Left lung (tissue), 10 donors: ENCODE measurements around the gene PIM3. TPM values are rescaled to one million over a fixed set of nuclear protein-coding genes. Genes with fewer than 3 reads are reported as not detected.
"Not testable (repeated sequence)": the region's sequence is repeated elsewhere in the genome, so short reads cannot be mapped to it uniquely, and the experiment has no call there.

Experiments
- ATAC-seq: fragments of 200-7000 bp; cut with Tn5 transposase; one replicate; pipeline ENCODE4 v1.9.1; 2020; ENCODE audit warnings: moderate library complexity
- DNase-seq, 4 donors: peaks; one replicate each; pipeline ENCODE4 v3.0.0-alpha.2; 2013 to 2020
- H3K27ac ChIP-seq, 2 donors: fragments of 200-600 bp; sonication (generic) in 1 of 2; one replicate each; pipeline versions ENCODE4 v1.5.0 to v1.8.0; 2020 to 2021
- H3K27me3 ChIP-seq, 2 donors: fragments of 200-600 bp; sonication (generic) in 1 of 2; one replicate each; pipeline versions ENCODE4 v1.5.0 to v1.8.0; 2020 to 2021
- H3K36me3 ChIP-seq, 2 donors: fragments of 200-600 bp; sonication (generic) in 1 of 2; one replicate each; pipeline versions ENCODE4 v1.5.0 to v1.8.0; 2020 to 2021
- H3K4me1 ChIP-seq, 2 donors: fragments of 200-600 bp; one replicate each; pipeline ENCODE4 v1.8.0; 2021
- H3K4me3 ChIP-seq, 2 donors: fragments of 200-600 bp; sonication (generic) in 1 of 2; one replicate each; pipeline versions ENCODE4 v1.5.0 to v1.8.0; 2020 to 2021; ENCODE audit warnings: mild to moderate bottlenecking in 1 of 2
- H3K9me3 ChIP-seq, 2 donors: fragments of 200-600 bp; sonication (generic) in 1 of 2; one replicate each; pipeline versions ENCODE4 v1.5.0 to v1.8.0; 2020 to 2021
- intact Hi-C, 2 donors: fragments of 100-400 bp; cut with DNase I; formaldehyde crosslinking; loops; one replicate each; pipeline versions ENCODE4 v1.11.2 to v1.14.2; 2022
- polyA plus RNA-seq, 6 donors: library from polyadenylated mRNA; unstranded; fragments of 120-200 nt; gene quantifications; one replicate each; pipeline ENCODE4 v1.2.1, GENCODE V29; 2013; ENCODE audit not compliant: insufficient read length in 6 of 6
- total RNA-seq, 2 donors: library from RNA; stranded (reverse); fragmentation: NEBNext Ultra II Directional; extraction: Animal tissue kit (Norgen Biotek cat#: 25700); gene quantifications; one replicate each; pipeline ENCODE4 v1.2.1, GENCODE V29; 2021
- TF ChIP-seq, protein P1 (sequence below), 2 donors: fragments of 200-600 bp; sonication (generic) in 1 of 2; IDR thresholded peaks; one replicate each; pipeline versions ENCODE4 v1.5.0 to v1.8.0; 2021; ENCODE audit warnings: antibody characterized with exemption in 2 of 2
- donor health status: DM: no; HTN: yes; CAD: no.
- donor health status: DM: no; HTN: no; CAD: no.

The PIM3 gene
- total and polyA plus RNA-seq, 8 donors, result 21.3 to 129 (median 32.1) TPM

- Histone ChIP-seq H3K27me3 (peaks cover 0 to 8% of the 10 kb centered on the region in 2 donors), H3K4me1 (peaks cover 7 to 27% of the 10 kb centered on the region in 2 donors), H3K36me3 (no peaks in the 10 kb centered on the region), H3K4me3 (no peak overlapping the region), H3K27ac (peak overlapping the region in 1 of 2 donors; percentile 48), H3K9me3 (no peaks in the 10 kb centered on the region)
- intact Hi-C loops, result no loop called here
- DNase-seq (peak in 2 of 4 donors; percentile 33 to 82), ATAC-seq (no peak)
- TF ChIP-seq, protein P1, sequence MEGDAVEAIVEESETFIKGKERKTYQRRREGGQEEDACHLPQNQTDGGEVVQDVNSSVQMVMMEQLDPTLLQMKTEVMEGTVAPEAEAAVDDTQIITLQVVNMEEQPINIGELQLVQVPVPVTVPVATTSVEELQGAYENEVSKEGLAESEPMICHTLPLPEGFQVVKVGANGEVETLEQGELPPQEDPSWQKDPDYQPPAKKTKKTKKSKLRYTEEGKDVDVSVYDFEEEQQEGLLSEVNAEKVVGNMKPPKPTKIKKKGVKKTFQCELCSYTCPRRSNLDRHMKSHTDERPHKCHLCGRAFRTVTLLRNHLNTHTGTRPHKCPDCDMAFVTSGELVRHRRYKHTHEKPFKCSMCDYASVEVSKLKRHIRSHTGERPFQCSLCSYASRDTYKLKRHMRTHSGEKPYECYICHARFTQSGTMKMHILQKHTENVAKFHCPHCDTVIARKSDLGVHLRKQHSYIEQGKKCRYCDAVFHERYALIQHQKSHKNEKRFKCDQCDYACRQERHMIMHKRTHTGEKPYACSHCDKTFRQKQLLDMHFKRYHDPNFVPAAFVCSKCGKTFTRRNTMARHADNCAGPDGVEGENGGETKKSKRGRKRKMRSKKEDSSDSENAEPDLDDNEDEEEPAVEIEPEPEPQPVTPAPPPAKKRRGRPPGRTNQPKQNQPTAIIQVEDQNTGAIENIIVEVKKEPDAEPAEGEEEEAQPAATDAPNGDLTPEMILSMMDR (IDR thresholded peaks at IDR 0.05), result no peak
Observed at GRCh38 chr22:49975543-49976389, 15.2 kb downstream of the PIM3 start.

DNA sequence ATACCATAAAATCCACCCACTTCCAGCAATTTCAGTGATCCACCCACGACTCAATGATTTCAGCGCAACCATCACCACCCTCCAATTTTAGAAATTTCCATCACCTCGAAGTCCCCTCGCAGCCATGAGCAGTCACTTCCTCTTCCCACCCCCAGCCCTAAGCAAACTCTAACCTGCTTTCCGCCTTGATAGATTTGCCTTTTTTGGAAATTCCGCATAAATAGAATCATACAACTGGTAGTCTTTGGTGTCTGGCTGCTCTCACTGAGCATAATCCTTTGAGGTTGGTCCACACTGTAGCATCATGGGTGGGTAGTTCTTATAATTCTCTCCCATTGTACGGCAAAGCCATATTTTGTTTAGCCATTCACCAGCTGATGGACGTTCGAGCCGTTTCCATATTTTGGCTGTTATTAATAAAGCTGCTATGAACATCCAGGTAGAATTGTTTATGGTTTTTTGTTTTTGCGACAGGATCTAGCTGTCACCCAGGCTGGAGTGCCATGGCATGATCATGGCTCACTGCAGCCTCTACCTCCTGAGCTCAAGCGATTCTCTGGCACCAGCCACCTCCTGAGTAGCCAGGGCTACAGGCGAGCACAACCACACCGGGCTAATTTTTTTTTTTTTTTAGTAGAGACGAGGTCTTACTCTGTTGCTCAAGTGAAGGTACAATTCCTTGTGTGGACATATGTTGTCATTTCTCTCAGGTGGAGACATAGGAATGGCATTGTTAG lies 16.0 kb downstream of the PIM3 start:
- DNase-seq, result no peak
- no peaks in the 10 kb centered on the region for H3K9me3 ChIP-seq
- intact Hi-C loops, result no loop called here
- no peak overlapping the region for H3K4me3 ChIP-seq
- TF ChIP-seq, protein P1 (IDR thresholded peaks at IDR 0.05), result no peak
- H3K27ac ChIP-seq, result peak overlapping the region in 1 of 2 donors; percentile 48
- no peaks in the 10 kb centered on the region for H3K36me3 ChIP-seq
- peaks cover 4 to 19% of the 10 kb centered on the region in 2 donors for H3K4me1 ChIP-seq
- ATAC-seq, result no peak
- H3K27me3 ChIP-seq, result peaks cover 0 to 8% of the 10 kb centered on the region in 2 donors

DNA sequence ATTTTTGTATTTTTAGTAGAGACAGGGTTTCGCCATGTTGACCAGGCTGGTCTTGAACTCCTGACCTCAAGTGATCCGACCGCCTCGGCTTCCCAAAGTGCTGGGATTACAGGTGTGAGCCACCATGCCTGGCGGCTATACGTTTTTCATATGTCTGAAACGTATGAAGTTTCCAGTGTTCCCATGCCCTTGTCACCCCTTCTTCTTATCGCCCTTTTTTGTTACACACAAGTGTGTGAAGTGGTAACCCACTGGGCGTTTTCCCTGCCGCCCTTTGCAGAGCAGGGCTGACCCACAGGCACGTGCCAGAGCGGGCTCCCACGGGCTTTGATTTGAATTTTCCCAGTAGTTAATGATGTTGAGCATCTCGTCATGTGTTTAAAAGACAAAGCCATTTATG lies 17.0 kb downstream of the PIM3 start:
- ATAC-seq (no peak), DNase-seq (no peak)
- Histone ChIP-seq H3K36me3 (no peaks in the 10 kb centered on the region), H3K4me3 (no peak overlapping the region), H3K27me3 (peaks cover 0 to 7% of the 10 kb centered on the region in 2 donors), H3K9me3 (no peaks in the 10 kb centered on the region), H3K27ac (no peak overlapping the region), H3K4me1 (peaks cover 0 to 9% of the 10 kb centered on the region in 2 donors)
- TF ChIP-seq, protein P1 (IDR thresholded peaks at IDR 0.05), result no peak
- intact Hi-C loops, result no loop called here

DNA sequence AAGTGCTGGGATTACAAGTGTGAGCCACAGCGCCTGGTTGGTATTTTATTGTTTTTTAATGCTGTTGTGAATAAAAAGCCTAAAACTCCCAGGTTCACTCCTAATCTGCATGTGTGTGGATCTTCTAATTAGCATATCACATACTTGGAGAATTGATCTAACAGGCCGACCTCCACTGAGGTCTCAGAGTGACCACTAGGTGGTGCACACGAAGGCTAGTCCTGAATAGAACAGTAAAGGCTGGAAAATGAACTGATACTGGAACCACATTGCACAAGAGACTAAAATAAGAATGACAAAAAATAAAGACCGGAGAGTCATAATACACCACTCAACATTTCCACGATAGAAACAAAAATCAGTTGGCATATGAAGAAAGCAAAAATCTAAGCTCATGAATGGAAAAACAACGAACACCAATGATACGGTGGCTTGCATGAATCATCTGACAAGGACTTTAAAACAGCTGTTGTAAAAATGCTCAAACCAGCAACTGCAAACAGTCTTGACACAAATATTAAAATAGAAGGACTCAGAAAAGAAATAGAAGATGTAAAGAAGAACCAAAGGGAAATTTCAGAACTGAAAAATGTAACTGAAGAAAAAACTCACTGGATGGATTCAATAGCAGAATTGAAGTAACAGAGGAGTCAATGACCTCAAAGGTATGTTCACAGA lies 19.2 kb downstream of the PIM3 start:
- peaks cover 6 to 18% of the 10 kb centered on the region in 2 donors for H3K4me1 ChIP-seq
- H3K27me3 ChIP-seq, result peaks cover 14 to 28% of the 10 kb centered on the region in 2 donors
- TF ChIP-seq, protein P1 (IDR thresholded peaks at IDR 0.05), result peak; percentile 59 to 81
- H3K27ac ChIP-seq, result no peak overlapping the region
- no peak overlapping the region for H3K4me3 ChIP-seq
- DNase-seq, result no peak
- no peaks in the 10 kb centered on the region for H3K9me3 ChIP-seq
- ATAC-seq, result peak; percentile 66
- no peaks in the 10 kb centered on the region for H3K36me3 ChIP-seq
- intact Hi-C loops, result loop anchor here in 1 of 2 donors (10.0 kb wide), 1 partner anchor 55 kb away; no protein-coding TSS in a partner anchor

- H3K27ac ChIP-seq, H3K4me3 ChIP-seq, H3K4me1 ChIP-seq, DNase-seq, H3K36me3 ChIP-seq, ATAC-seq: not testable (repeated sequence)
- intact Hi-C loops, result loop anchor here in 1 of 2 donors (10.0 kb wide), 1 partner anchor 57 kb away; no protein-coding TSS in a partner anchor
- Histone ChIP-seq H3K27me3 (peaks cover 14 to 42% of the 10 kb centered on the region in 2 donors), H3K9me3 (peaks cover 0 to 13% of the 10 kb centered on the region in 2 donors)
Observed at GRCh38 chr22:49981799-49982198, 21.2 kb downstream of the PIM3 start.
